Spleen (tissue), 7 donors: ENCODE results near the gene AUH.

Experiments used
- POLR2A ChIP-seq, 3 donors: fragments of 450-650 bp; IDR thresholded peaks; one replicate each; pipeline ENCODE4 v1.5.1; 2017; ENCODE audit warnings: antibody characterized with exemption in 3 of 3, mild to moderate bottlenecking in 1 of 3
- TF ChIP-seq, protein P1 (sequence below), 11 experiments: fragments of 200-600 bp in 7 of 11; fragments of 450-650 bp in 4 of 11; sonication (generic) in 4 of 11; IDR thresholded peaks in 8 of 11; conservative IDR thresholded peaks in 3 of 11; 1 replicate in 7 of 11; 2 replicates in 4 of 11; pipeline versions ENCODE4 v1.4.0 to v1.8.0; 2016 to 2021; ENCODE audit warnings: antibody characterized with exemption in 11 of 11, inconsistent platforms in 4 of 11, mild to moderate bottlenecking in 1 of 11
- donor health status: DM: no; HTN: no; CAD: no; lungs with moderate emphysema.
- donor health status: DM: no; HTN: no; CAD: no.
- donor health status: DM: no; HTN: no; CAD: no.

DNA sequence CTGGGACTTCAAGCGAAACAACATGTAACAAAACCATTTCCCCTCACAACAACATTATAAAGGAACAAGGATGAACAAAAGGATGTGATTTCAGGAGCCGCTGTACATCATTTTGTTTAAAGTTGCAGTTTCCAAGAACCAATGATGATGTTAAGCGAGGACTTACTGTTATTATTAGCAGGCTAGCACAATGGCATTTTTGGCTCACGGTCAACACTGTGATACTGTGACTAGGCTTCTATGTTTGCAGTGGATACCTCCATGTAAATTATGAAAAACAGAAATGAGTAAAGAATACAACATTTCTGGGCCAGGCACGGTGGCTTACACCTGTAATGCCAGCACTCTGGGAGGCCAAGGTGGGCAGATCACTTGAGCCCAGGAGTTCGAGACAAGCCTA, 113.0 kb downstream of the AUH start:
- TF ChIP-seq POLR2A (IDR thresholded peaks at IDR 0.05): no peak
- TF ChIP-seq, protein P1, sequence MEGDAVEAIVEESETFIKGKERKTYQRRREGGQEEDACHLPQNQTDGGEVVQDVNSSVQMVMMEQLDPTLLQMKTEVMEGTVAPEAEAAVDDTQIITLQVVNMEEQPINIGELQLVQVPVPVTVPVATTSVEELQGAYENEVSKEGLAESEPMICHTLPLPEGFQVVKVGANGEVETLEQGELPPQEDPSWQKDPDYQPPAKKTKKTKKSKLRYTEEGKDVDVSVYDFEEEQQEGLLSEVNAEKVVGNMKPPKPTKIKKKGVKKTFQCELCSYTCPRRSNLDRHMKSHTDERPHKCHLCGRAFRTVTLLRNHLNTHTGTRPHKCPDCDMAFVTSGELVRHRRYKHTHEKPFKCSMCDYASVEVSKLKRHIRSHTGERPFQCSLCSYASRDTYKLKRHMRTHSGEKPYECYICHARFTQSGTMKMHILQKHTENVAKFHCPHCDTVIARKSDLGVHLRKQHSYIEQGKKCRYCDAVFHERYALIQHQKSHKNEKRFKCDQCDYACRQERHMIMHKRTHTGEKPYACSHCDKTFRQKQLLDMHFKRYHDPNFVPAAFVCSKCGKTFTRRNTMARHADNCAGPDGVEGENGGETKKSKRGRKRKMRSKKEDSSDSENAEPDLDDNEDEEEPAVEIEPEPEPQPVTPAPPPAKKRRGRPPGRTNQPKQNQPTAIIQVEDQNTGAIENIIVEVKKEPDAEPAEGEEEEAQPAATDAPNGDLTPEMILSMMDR (IDR thresholded peaks at IDR 0.05 in 8 of 11, conservative IDR thresholded peaks at IDR 0.05 in 3 of 11): no peak
